ENCODE data around the gene RAB17.

The RAB17 gene

DNA sequence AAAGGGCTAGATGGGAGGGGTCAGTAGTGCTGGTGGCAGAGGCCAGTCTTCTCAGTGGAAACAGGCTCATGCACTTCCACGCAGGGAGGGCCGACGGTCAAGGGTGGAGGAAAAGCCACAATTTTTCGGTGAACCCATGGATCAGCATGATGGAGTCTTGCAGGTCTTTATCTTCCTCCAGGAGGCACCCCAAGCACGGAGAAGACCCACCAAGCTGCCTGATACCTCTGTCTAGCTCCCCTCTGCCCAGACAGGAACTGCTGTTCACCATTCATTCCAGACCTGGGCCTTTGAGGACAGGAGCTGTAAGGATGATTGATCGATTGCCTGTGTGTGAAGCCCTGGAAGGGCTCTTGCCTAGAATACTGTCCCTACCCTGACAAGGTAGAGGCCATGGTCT, 34.0 kb upstream of the RAB17 start:
- no peak for ATAC-seq
- TF ChIP-seq CSDC2 (CRISPR knock-in tag; IDR thresholded peaks at IDR 0.05) (no peak), ZNF70 (CRISPR knock-in tag; IDR thresholded peaks at IDR 0.05) (no peak), ISL1 (CRISPR knock-in tag; IDR thresholded peaks at IDR 0.05) (no peak), ZFP30 (CRISPR knock-in tag; IDR thresholded peaks at IDR 0.05) (no peak), ZC3H10 (CRISPR knock-in tag; IDR thresholded peaks at IDR 0.05) (no peak), ZNF8 (CRISPR knock-in tag; IDR thresholded peaks at IDR 0.05) (no peak), PPARA (CRISPR knock-in tag; IDR thresholded peaks at IDR 0.05; ENCODE audit: borderline replicate concordance) (no peak), ZFP3 (CRISPR knock-in tag; IDR thresholded peaks at IDR 0.05) (no peak), RARB (CRISPR knock-in tag; IDR thresholded peaks at IDR 0.05) (no peak), OSR1 (CRISPR knock-in tag; IDR thresholded peaks at IDR 0.05) (no peak), TCF4 (CRISPR knock-in tag; IDR thresholded peaks at IDR 0.05; ENCODE audit: borderline replicate concordance) (no peak)
- TF ChIP-seq, protein P1, sequence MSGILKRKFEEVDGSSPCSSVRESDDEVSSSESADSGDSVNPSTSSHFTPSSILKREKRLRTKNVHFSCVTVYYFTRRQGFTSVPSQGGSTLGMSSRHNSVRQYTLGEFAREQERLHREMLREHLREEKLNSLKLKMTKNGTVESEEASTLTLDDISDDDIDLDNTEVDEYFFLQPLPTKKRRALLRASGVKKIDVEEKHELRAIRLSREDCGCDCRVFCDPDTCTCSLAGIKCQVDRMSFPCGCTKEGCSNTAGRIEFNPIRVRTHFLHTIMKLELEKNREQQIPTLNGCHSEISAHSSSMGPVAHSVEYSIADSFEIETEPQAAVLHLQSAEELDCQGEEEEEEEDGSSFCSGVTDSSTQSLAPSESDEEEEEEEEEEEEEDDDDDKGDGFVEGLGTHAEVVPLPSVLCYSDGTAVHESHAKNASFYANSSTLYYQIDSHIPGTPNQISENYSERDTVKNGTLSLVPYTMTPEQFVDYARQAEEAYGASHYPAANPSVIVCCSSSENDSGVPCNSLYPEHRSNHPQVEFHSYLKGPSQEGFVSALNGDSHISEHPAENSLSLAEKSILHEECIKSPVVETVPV (CRISPR knock-in tag; IDR thresholded peaks at IDR 0.05), result no peak

DNA sequence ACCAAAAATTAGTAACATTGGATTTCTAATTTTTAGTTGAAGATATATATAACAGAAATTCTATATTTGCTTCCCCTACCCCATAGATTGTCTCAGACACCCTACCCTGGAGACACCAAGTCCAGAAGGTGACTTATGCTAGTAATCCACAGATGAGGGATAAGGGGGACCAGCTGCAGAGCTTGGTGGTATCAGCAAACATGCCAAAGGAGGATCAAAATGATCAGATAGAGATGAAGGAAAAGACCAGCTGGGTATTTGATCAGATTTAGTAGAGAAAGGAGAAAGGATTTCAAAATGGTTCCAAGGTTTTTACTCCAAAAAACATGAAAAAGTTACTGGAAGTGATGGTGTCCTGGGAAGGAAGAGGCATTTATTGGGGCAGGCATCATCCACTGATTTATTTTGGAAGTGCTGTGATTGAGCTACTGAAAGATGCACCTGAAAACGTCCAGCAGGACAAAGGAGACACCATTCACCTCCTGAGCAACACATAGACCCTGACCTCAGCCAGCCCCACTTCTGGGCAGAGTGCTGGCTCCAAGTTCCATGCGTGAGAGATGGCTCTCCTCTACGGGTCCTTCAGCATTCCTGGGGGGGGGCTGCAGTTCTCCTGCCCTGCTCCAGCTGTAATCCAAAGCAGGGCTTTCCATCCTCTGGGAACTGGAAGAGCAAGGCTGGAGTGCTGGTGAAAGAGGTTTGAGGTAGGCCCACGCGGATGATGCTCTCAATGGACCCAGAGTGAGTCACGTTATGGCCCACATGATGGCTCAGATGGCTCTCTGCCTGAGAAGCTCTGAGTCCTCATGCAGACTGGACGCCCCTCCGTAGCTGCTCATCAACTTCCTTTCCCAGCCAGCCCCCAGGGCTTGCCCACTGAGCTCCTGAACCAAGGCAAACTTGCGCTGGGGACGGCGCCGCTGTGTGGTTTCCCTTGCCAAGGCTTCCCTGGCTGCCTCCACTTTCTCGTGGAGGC, 33.2 kb upstream of the RAB17 start:
- TF ChIP-seq ISL1 (CRISPR knock-in tag; IDR thresholded peaks at IDR 0.05) (no peak), BACH2 (CRISPR knock-in tag; IDR thresholded peaks at IDR 0.05; ENCODE audit: borderline replicate concordance) (no peak), RARB (CRISPR knock-in tag; IDR thresholded peaks at IDR 0.05) (no peak), ZNF70 (CRISPR knock-in tag; IDR thresholded peaks at IDR 0.05) (no peak)
- TF ChIP-seq, protein P2, sequence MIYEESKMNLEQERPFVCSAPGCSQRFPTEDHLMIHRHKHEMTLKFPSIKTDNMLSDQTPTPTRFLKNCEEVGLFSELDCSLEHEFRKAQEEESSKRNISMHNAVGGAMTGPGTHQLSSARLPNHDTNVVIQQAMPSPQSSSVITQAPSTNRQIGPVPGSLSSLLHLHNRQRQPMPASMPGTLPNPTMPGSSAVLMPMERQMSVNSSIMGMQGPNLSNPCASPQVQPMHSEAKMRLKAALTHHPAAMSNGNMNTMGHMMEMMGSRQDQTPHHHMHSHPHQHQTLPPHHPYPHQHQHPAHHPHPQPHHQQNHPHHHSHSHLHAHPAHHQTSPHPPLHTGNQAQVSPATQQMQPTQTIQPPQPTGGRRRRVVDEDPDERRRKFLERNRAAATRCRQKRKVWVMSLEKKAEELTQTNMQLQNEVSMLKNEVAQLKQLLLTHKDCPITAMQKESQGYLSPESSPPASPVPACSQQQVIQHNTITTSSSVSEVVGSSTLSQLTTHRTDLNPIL (CRISPR knock-in tag; IDR thresholded peaks at IDR 0.05; ENCODE audit: low read depth), result no peak
- ATAC-seq, result no peak

GRCh38 chr2:237618449-237618848, 27.9 kb upstream of the RAB17 start:
- peak; percentile 7; the same call in 1 of the 3 replicates for ATAC-seq
- TF ChIP-seq ZC3H10 (CRISPR knock-in tag; IDR thresholded peaks at IDR 0.05), result no peak
- no peak for TF ChIP-seq ZFP3 (CRISPR knock-in tag; IDR thresholded peaks at IDR 0.05)
- TF ChIP-seq, protein P2 (CRISPR knock-in tag; IDR thresholded peaks at IDR 0.05; ENCODE audit: low read depth), result no peak
- no peak for TF ChIP-seq BACH2 (CRISPR knock-in tag; IDR thresholded peaks at IDR 0.05; ENCODE audit: borderline replicate concordance)
- TF ChIP-seq CSDC2 (CRISPR knock-in tag; IDR thresholded peaks at IDR 0.05), result no peak
- no peak for TF ChIP-seq ZNF8 (CRISPR knock-in tag; IDR thresholded peaks at IDR 0.05)

GRCh38 chr2:237617587-237617982, 27.1 kb upstream of the RAB17 start:
- no peak for TF ChIP-seq ZC3H10 (CRISPR knock-in tag; IDR thresholded peaks at IDR 0.05)
- TF ChIP-seq ESRRG (CRISPR knock-in tag; IDR thresholded peaks at IDR 0.05), result no peak
- no peak for TF ChIP-seq ZFP3 (CRISPR knock-in tag; IDR thresholded peaks at IDR 0.05)
- TF ChIP-seq ARNTL (CRISPR knock-in tag; IDR thresholded peaks at IDR 0.05; ENCODE audit: borderline replicate concordance, low read depth), result no peak
- TF ChIP-seq ZNF565 (CRISPR knock-in tag; conservative IDR thresholded peaks at IDR 0.05; ENCODE audit: low read depth), result no peak
- no peak for TF ChIP-seq CSDC2 (CRISPR knock-in tag; IDR thresholded peaks at IDR 0.05)
- TF ChIP-seq PATZ1 (CRISPR knock-in tag; IDR thresholded peaks at IDR 0.05; ENCODE audit: borderline replicate concordance), result no peak
- TF ChIP-seq, protein P3, sequence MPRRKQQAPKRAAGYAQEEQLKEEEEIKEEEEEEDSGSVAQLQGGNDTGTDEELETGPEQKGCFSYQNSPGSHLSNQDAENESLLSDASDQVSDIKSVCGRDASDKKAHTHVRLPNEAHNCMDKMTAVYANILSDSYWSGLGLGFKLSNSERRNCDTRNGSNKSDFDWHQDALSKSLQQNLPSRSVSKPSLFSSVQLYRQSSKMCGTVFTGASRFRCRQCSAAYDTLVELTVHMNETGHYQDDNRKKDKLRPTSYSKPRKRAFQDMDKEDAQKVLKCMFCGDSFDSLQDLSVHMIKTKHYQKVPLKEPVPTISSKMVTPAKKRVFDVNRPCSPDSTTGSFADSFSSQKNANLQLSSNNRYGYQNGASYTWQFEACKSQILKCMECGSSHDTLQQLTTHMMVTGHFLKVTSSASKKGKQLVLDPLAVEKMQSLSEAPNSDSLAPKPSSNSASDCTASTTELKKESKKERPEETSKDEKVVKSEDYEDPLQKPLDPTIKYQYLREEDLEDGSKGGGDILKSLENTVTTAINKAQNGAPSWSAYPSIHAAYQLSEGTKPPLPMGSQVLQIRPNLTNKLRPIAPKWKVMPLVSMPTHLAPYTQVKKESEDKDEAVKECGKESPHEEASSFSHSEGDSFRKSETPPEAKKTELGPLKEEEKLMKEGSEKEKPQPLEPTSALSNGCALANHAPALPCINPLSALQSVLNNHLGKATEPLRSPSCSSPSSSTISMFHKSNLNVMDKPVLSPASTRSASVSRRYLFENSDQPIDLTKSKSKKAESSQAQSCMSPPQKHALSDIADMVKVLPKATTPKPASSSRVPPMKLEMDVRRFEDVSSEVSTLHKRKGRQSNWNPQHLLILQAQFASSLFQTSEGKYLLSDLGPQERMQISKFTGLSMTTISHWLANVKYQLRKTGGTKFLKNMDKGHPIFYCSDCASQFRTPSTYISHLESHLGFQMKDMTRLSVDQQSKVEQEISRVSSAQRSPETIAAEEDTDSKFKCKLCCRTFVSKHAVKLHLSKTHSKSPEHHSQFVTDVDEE (CRISPR knock-in tag; IDR thresholded peaks at IDR 0.05), result no peak
- TF ChIP-seq BACH2 (CRISPR knock-in tag; IDR thresholded peaks at IDR 0.05; ENCODE audit: borderline replicate concordance), result no peak
- TF ChIP-seq TOX (CRISPR knock-in tag; IDR thresholded peaks at IDR 0.05; ENCODE audit: borderline replicate concordance), result no peak
- no peak for TF ChIP-seq RARB (CRISPR knock-in tag; IDR thresholded peaks at IDR 0.05)
- no peak for TF ChIP-seq GLIS3 (CRISPR knock-in tag; IDR thresholded peaks at IDR 0.05)
- TF ChIP-seq, protein P1 (CRISPR knock-in tag; IDR thresholded peaks at IDR 0.05), result no peak
- no peak for TF ChIP-seq ZFP30 (CRISPR knock-in tag; IDR thresholded peaks at IDR 0.05)
- ATAC-seq, result no peak

Measured in SK-N-SH treated with all-trans-retinoic acid at 6 μM for 48 hours (cell line).